ENCODE results near the gene KIAA1549. TPM values are rescaled to one million over a fixed set of nuclear protein-coding genes. Genes with fewer than 3 reads are reported as not detected.
"Not testable (repeated sequence)": the region's sequence is repeated elsewhere in the genome, so short reads cannot be mapped to it uniquely, and the experiment has no call there.

Gene KIAA1549
- total and polyA plus RNA-seq, 2 donors (not counting 1 experiment from before 2014, with no cell fraction given), result under 0.01 to 0.52 TPM

GRCh38 chr7:139029353-139029752 is 48.2 kb upstream of the KIAA1549 start:
- no peak overlapping the region for H3K27ac Mint-ChIP-seq
- intact Hi-C loops (cut with micrococcal nuclease), result no loop called here
- H3K9me3 ChIP-seq (ENCODE audit: control extremely low read depth in 1 of 3, control insufficient read depth in 2 of 3, insufficient read depth in 1 of 3, low read length in 2 of 3), result no peaks in the 10 kb centered on the region
- no peaks in the 10 kb centered on the region for H3K27me3 ChIP-seq (replicated peaks in 1 of 4; ENCODE audit: control extremely low read depth in 1 of 4, control insufficient read depth in 3 of 4, insufficient read depth in 4 of 4, low read length in 3 of 4)
- no peaks in the 10 kb centered on the region for H3K27me3 Mint-ChIP-seq
- H4K20me1 ChIP-seq (ENCODE audit: control insufficient read depth, insufficient read depth, low read length, poor library complexity, severe bottlenecking), result no peaks in the 10 kb centered on the region
- ChIA-PET CTCF (no interaction called here), POLR2A (no interaction called here)
- DNase-seq (no peak), ATAC-seq (ENCODE audit: low read depth) (no peak)
- no peaks in the 10 kb centered on the region for H3K9me3 Mint-ChIP-seq (ENCODE audit: insufficient read depth)
- H3K4me3 Mint-ChIP-seq, result no peak overlapping the region
- H3K9ac ChIP-seq (ENCODE audit: low read length), result no peak overlapping the region
- no peaks in the 10 kb centered on the region for H3K4me1 Mint-ChIP-seq
- TF ChIP-seq CTCF (IDR thresholded peaks at IDR 0.05), result no peak
- TF ChIP-seq EZH2 (IDR thresholded peaks at IDR 0.05; ENCODE audit: borderline replicate concordance, insufficient read depth, low read depth, low read length, poor library complexity, severe bottlenecking), result no peak
- no peak overlapping the region for H3K4me2 ChIP-seq (replicated peaks; ENCODE audit: low read depth, low read length, poor library complexity, severe bottlenecking)
- no peaks in the 10 kb centered on the region for H3K36me3 ChIP-seq (replicated peaks in 1 of 2; ENCODE audit: control extremely low read depth in 1 of 2, control insufficient read depth in 1 of 2, extremely low read depth in 1 of 2, insufficient read depth in 2 of 2, low read length in 1 of 2)
- H2AFZ ChIP-seq (ENCODE audit: insufficient read depth, low read depth, low read length, poor library complexity, severe bottlenecking), result no peak overlapping the region
- no peaks in the 10 kb centered on the region for H3K4me1 ChIP-seq (ENCODE audit: control insufficient read depth in 2 of 2, insufficient read depth in 2 of 2, low read length in 2 of 2)
- WGBS (ENCODE audit: insufficient coverage), result 98% methylated on average over 3 of the region's 3 CpGs
- H3K79me2 ChIP-seq (ENCODE audit: control insufficient read depth, insufficient read depth, low read length), result no peaks in the 10 kb centered on the region
- H3K27ac ChIP-seq (ENCODE audit: low read length in 2 of 2), result no peak overlapping the region
- H3K4me3 ChIP-seq (ENCODE audit: control extremely low read depth in 1 of 5, extremely low read depth in 1 of 5, insufficient read depth in 1 of 5, low read depth in 2 of 5, low read length in 4 of 5), result no peak overlapping the region

GRCh38 chr7:139026551-139026950 is 45.4 kb upstream of the KIAA1549 start:
- no peak overlapping the region for H3K4me3 ChIP-seq (ENCODE audit: control extremely low read depth in 1 of 5, extremely low read depth in 1 of 5, insufficient read depth in 1 of 5, low read depth in 2 of 5, low read length in 4 of 5)
- no peaks in the 10 kb centered on the region for H3K27me3 Mint-ChIP-seq
- no peak for ATAC-seq (ENCODE audit: low read depth)
- H3K4me1 ChIP-seq (ENCODE audit: control insufficient read depth in 2 of 2, insufficient read depth in 2 of 2, low read length in 2 of 2), result no peaks in the 10 kb centered on the region
- H3K4me1 Mint-ChIP-seq, result no peaks in the 10 kb centered on the region
- POLR2A ChIA-PET, result no interaction called here
- H3K27ac ChIP-seq (ENCODE audit: low read length in 2 of 2), result no peak overlapping the region
- TF ChIP-seq CTCF (IDR thresholded peaks at IDR 0.05) (no peak), EZH2 (IDR thresholded peaks at IDR 0.05; ENCODE audit: borderline replicate concordance, insufficient read depth, low read depth, low read length, poor library complexity, severe bottlenecking) (no peak)
- H3K4me3 Mint-ChIP-seq, result no peak overlapping the region
- H3K27me3 ChIP-seq (replicated peaks in 1 of 4; ENCODE audit: control extremely low read depth in 1 of 4, control insufficient read depth in 3 of 4, insufficient read depth in 4 of 4, low read length in 3 of 4), result no peaks in the 10 kb centered on the region
- intact Hi-C loops (cut with micrococcal nuclease), result no loop called here
- H2AFZ ChIP-seq (ENCODE audit: insufficient read depth, low read depth, low read length, poor library complexity, severe bottlenecking), result no peak overlapping the region
- H3K9ac ChIP-seq (ENCODE audit: low read length), result no peak overlapping the region
- no peaks in the 10 kb centered on the region for H3K9me3 Mint-ChIP-seq (ENCODE audit: insufficient read depth)
- no peak overlapping the region for H3K27ac Mint-ChIP-seq
- H3K9me3 ChIP-seq (ENCODE audit: control extremely low read depth in 1 of 3, control insufficient read depth in 2 of 3, insufficient read depth in 1 of 3, low read length in 2 of 3), result no peaks in the 10 kb centered on the region
- no peak overlapping the region for H3K4me2 ChIP-seq (replicated peaks; ENCODE audit: low read depth, low read length, poor library complexity, severe bottlenecking)
- no peaks in the 10 kb centered on the region for H3K79me2 ChIP-seq (ENCODE audit: control insufficient read depth, insufficient read depth, low read length)
- CTCF ChIA-PET, result interaction anchor here (1.2 to 1.3 kb wide), 2 partner anchors 9 to 101 kb away, joined by 3 to 4 read pairs; no protein-coding TSS in a partner anchor
- no peaks in the 10 kb centered on the region for H4K20me1 ChIP-seq (ENCODE audit: control insufficient read depth, insufficient read depth, low read length, poor library complexity, severe bottlenecking)
- 96% methylated on average over 4 of the region's 6 CpGs for WGBS (ENCODE audit: insufficient coverage)
- no peak for DNase-seq
- no peaks in the 10 kb centered on the region for H3K36me3 ChIP-seq (replicated peaks in 1 of 2; ENCODE audit: control extremely low read depth in 1 of 2, control insufficient read depth in 1 of 2, extremely low read depth in 1 of 2, insufficient read depth in 2 of 2, low read length in 1 of 2)

GRCh38 chr7:139025861-139026260 is 44.7 kb upstream of the KIAA1549 start:
- H3K9me3 Mint-ChIP-seq (ENCODE audit: insufficient read depth); H3K4me1 ChIP-seq (ENCODE audit: control insufficient read depth in 2 of 2, insufficient read depth in 2 of 2, low read length in 2 of 2); H3K27me3 ChIP-seq (replicated peaks in 1 of 4; ENCODE audit: control extremely low read depth in 1 of 4, control insufficient read depth in 3 of 4, insufficient read depth in 4 of 4, low read length in 3 of 4); H3K27ac Mint-ChIP-seq; H3K27ac ChIP-seq (ENCODE audit: low read length in 2 of 2); H3K36me3 ChIP-seq (replicated peaks in 1 of 2; ENCODE audit: control extremely low read depth in 1 of 2, control insufficient read depth in 1 of 2, extremely low read depth in 1 of 2, insufficient read depth in 2 of 2, low read length in 1 of 2); H2AFZ ChIP-seq (ENCODE audit: insufficient read depth, low read depth, low read length, poor library complexity, severe bottlenecking); ATAC-seq (ENCODE audit: low read depth); POLR2A ChIA-PET; H3K9ac ChIP-seq (ENCODE audit: low read length); DNase-seq; H3K9me3 ChIP-seq (ENCODE audit: control extremely low read depth in 1 of 3, control insufficient read depth in 2 of 3, insufficient read depth in 1 of 3, low read length in 2 of 3); H3K4me3 ChIP-seq (ENCODE audit: control extremely low read depth in 1 of 5, extremely low read depth in 1 of 5, insufficient read depth in 1 of 5, low read depth in 2 of 5, low read length in 4 of 5); H3K79me2 ChIP-seq (ENCODE audit: control insufficient read depth, insufficient read depth, low read length); H4K20me1 ChIP-seq (ENCODE audit: control insufficient read depth, insufficient read depth, low read length, poor library complexity, severe bottlenecking); H3K27me3 Mint-ChIP-seq; H3K4me1 Mint-ChIP-seq; H3K4me2 ChIP-seq (replicated peaks; ENCODE audit: low read depth, low read length, poor library complexity, severe bottlenecking); intact Hi-C loops (cut with micrococcal nuclease); H3K4me3 Mint-ChIP-seq: not testable (repeated sequence)
- 100% methylated on average over 2 of the region's 5 CpGs for WGBS (ENCODE audit: insufficient coverage)
- CTCF ChIA-PET, result interaction anchor here (1.2 to 1.3 kb wide), 3 partner anchors 9 to 102 kb away, joined by 3 to 4 read pairs (median 4); no protein-coding TSS in a partner anchor

Measured in B cell (primary cell).